Measurements from ENCODE around the gene BUB1. TPM values are rescaled to one million over a fixed set of nuclear protein-coding genes. Genes with fewer than 3 reads are reported as not detected.
"Not testable (repeated sequence)": the region's sequence is repeated elsewhere in the genome, so short reads cannot be mapped to it uniquely, and the experiment has no call there.

Gene BUB1
- total and polyA plus RNA-seq, 12 donors: 0.17 to 17.1 (median 1.3) TPM

DNA sequence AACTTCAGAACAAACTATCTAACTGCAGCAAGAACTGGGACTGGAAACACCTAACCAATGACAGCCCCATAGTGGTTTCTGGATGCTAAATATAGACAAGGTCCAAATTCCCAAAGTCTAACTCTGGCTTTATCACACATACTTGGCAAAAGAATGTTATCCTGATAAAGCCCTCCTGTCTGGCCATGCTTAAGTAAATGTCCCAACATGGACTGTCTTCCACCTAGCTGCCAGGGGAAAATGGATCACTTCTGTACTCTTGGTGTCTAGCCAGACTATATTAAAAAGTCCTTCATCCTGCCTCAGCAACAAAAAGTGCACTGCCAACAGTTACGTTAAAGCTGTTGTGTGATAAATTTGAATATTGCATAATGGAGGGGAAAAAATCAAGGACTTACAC is 89.3 kb downstream of the BUB1 start:
- intact Hi-C loops (cut with DNase I); H3K27ac ChIP-seq; H3K27me3 ChIP-seq; H3K9me3 ChIP-seq (replicated peaks in 1 of 3); H3K36me3 ChIP-seq (replicated peaks in 1 of 2); DNase-seq; H3K4me3 ChIP-seq; H3K4me1 ChIP-seq (replicated peaks in 1 of 2): not testable (repeated sequence)
- no CpG with 5 or more reads among the region's 1 CpG for WGBS, 4 donors

Other genes starting within 250 kb of the BUB1 start
- gene LIMS4, start 205.2 kb downstream of the BUB1 start, total RNA-seq: 10 to 100 TPM in 5 of 9 donors, 1 to 10 TPM in 4; 5.5 to 30.7 (median 10.2) TPM
- 10 to 100 TPM in 1 of 3 donors, 1 to 10 TPM in 2; 5.8 to 24.7 (median 6.3) TPM for gene LIMS4, start 205.2 kb downstream of the BUB1 start, polyA plus RNA-seq
- gene RGPD6, start 100.8 kb downstream of the BUB1 start, total RNA-seq: 10 to 100 TPM in 7 of 9 donors, 1 to 10 TPM in 2; 8.8 to 65.0 (median 20.0) TPM
- 10 to 100 TPM; 13.5 to 14.5 (median 13.7) TPM for gene RGPD6, start 100.8 kb downstream of the BUB1 start, polyA plus RNA-seq
- gene ACOXL, start 54.5 kb upstream of the BUB1 start, total RNA-seq: under 1 TPM in 2 of 9 donors, not detected in 7; 0.11 to 0.19 TPM
- gene ACOXL, start 54.5 kb upstream of the BUB1 start, polyA plus RNA-seq: under 1 TPM in 2 of 3 donors, not detected in 1; 0.05 to 0.13 TPM

All from adrenal gland (tissue), 12 donors.